DMS79 treated with DMSO at 0.1 percent for 48 hours (cell line): ENCODE data around the gene TXK.

Experiments used
- DNase-seq: peaks from one replicate; lab custom pipeline; 2025; lab: John Stamatoyannopoulos, UW

The TXK gene

GRCh38 chr4:48133669-48134068, 381 bp downstream of the TXK start:
- DNase-seq = no peak

GRCh38 chr4:48131736-48132135, 2.3 kb downstream of the TXK start:
- DNase-seq = no peak

GRCh38 chr4:48130100-48130499, 4.0 kb downstream of the TXK start:
- DNase-seq = no peak

- DNase-seq = no peak
Measured at GRCh38 chr4:48129307-48130014, 4.6 kb downstream of the TXK start.

GRCh38 chr4:48127682-48128404, 6.2 kb downstream of the TXK start:
- DNase-seq = no peak

- DNase-seq = peak; percentile 10
Measured at GRCh38 chr4:48127231-48127630, 6.8 kb downstream of the TXK start.

GRCh38 chr4:48126621-48127020, 7.4 kb downstream of the TXK start:
- no peak for DNase-seq

- DNase-seq = no peak
Measured at GRCh38 chr4:48124870-48125269, 9.2 kb downstream of the TXK start.

- DNase-seq = no peak
Measured at GRCh38 chr4:48122756-48123155, 11.3 kb downstream of the TXK start.

GRCh38 chr4:48121180-48121579, 12.9 kb downstream of the TXK start:
- no peak for DNase-seq

GRCh38 chr4:48120132-48120531, 13.9 kb downstream of the TXK start:
- no peak for DNase-seq

- DNase-seq = no peak
Measured at GRCh38 chr4:48119646-48120045, 14.4 kb downstream of the TXK start.

GRCh38 chr4:48118081-48118480, 16.0 kb downstream of the TXK start:
- DNase-seq = no peak

- DNase-seq = no peak
Measured at GRCh38 chr4:48116582-48116981, 17.5 kb downstream of the TXK start.

- no peak for DNase-seq
Measured at GRCh38 chr4:48114412-48114811, 19.6 kb downstream of the TXK start.

- no peak for DNase-seq
Measured at GRCh38 chr4:48112017-48112667, 21.9 kb downstream of the TXK start.

GRCh38 chr4:48110452-48110978, 23.5 kb downstream of the TXK start:
- no peak for DNase-seq

GRCh38 chr4:48109413-48110263, 24.4 kb downstream of the TXK start:
- no peak for DNase-seq

GRCh38 chr4:48108309-48109073, 25.6 kb downstream of the TXK start:
- no peak for DNase-seq

GRCh38 chr4:48105230-48105629, 28.8 kb downstream of the TXK start:
- DNase-seq = no peak

- DNase-seq = no peak
Measured at GRCh38 chr4:48103483-48104139, 30.4 kb downstream of the TXK start.
